ENCODE results near the gene CNN2.

CNN2 gene

DNA sequence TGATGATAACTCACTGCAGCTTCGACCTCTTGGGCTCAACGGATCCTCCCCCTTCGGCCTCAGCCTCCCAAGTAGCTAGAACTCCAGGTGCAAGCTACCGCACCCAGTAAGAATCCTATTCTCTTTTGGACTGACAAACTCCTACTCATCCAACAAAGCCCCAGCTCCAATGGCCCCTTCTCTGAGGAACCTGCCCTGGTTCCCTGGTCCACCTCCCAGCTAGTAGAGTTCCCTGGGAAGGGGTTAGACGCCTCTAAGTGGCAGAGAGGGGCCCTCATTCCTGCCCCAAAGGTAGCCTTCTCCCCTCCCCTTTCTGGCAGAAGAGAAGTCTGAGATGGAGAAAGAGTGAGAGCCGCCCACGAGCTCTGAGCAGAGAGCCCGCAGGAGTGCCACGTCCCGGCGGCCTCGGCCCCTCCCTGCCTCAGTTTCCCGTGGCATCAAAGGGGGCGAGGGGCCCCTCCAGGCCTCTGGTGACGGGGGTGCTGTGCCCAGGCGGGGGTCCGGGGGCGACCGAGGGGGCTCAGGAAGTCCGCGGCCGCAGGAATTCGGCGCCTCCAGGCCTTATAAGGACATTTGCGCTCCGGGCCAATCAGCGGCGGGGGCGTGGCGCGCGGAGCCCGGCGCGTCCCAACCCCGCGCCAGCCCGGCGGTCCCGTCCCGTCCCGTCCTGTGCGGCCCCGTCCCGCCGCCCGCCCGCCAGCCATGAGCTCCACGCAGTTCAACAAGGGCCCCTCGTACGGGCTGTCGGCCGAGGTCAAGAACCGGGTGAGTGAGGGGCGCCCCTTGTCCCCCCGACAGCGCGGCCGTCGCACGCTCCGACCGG, at the start of gene CNN2:
CNN2 (plus strand) TSS at position 649 of the 823 bp plus-strand sequence; CDS start at position 703, 54 bp downstream.
- peak in 1 of 2 experiments; percentile 21 for DNase-seq

GRCh38 chr19:977058-977464, 49.3 kb upstream of the CNN2 start:
- no peak for DNase-seq

- DNase-seq = no peak
Observed at GRCh38 chr19:979318-979741, 47.1 kb upstream of the CNN2 start.

GRCh38 chr19:980133-980998, 46.0 kb upstream of the CNN2 start:
- DNase-seq = no peak

DNA sequence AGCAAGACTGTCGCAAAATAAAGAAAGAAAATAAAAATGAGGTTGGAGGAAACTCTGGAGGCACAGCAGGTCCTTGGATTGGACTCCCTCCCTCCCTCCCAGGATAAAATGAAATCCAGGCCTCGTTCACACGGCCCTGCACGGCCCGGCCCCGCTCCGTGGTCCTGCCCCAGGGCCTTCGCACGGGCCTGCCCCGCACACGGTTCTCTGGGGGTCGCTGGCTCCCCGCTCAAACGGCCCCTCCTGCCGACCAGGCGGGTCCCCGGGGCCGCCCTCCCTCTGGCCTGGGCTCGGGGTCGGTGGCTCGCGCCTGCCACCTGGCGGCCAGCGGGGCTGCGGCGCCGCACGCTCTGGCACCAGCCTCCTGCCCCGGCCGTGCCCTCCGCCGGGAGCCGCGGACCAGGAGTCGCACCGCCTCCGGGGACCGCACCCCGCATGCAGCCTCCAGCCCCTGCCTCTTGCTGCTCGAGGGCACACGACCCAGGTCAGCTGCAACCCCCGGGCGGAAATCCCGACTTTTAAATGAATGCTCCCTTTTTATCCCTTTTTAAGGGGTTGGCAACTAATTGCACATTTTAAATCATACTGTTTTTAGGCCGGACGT, 43.7 kb upstream of the CNN2 start:
- peak; percentile 45 to 46 for DNase-seq

DNA sequence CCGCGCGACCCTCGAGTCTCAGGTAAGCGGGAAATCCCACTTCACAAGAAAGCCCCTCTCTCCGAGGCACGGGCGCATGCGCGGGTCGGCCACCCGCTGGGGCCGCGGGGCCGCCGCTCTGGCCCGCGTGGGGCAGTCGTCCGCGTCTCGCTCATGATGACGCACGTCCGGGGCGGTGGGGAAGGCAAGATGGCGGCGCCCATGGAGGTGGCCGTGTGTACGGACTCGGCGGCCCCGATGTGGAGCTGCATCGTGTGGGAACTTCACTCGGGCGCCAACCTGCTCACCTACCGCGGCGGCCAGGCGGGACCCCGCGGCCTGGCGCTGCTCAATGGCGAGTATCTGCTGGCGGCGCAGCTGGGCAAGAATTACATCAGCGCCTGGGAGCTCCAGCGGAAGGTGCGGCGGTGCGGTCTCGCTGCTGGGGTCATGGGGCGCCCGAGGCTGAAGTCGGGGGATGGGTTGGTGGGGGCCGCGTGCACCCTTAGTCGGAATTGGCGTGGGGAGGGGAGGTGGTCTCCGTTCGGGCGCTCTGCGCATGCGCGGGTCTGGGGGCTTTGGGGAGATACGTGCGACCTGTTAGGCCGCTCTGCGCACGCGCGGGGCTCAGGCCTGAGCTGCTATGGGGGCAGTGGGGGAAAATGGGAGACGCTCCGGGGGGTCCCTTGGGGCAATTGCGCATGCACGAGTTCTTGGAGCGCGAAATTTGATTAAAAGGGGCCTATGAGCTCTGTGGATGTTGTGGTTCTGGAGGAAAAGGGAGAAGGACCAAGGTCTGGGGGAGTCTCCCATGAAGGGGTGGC, 42.0 kb upstream of the CNN2 start, which contains the start of gene WDR18:
WDR18 (plus strand) TSS at position 181 of the 803 bp plus-strand sequence; CDS start at position 190, 9 bp downstream.
- peak; percentile 88 to 89 for DNase-seq

- DNase-seq = no peak
Observed at GRCh38 chr19:986083-986482, 40.3 kb upstream of the CNN2 start.

- DNase-seq = no peak
Observed at GRCh38 chr19:988081-988480, 38.3 kb upstream of the CNN2 start.

- DNase-seq = no peak
Observed at GRCh38 chr19:988510-988909, 37.9 kb upstream of the CNN2 start.

- no peak for DNase-seq
Observed at GRCh38 chr19:989381-990081, 36.9 kb upstream of the CNN2 start.

- DNase-seq = no peak
Observed at GRCh38 chr19:990119-990571, 36.3 kb upstream of the CNN2 start.

GRCh38 chr19:990746-991145, 35.7 kb upstream of the CNN2 start:
- DNase-seq = no peak

GRCh38 chr19:991174-991931, 35.1 kb upstream of the CNN2 start:
- DNase-seq = no peak

DNA sequence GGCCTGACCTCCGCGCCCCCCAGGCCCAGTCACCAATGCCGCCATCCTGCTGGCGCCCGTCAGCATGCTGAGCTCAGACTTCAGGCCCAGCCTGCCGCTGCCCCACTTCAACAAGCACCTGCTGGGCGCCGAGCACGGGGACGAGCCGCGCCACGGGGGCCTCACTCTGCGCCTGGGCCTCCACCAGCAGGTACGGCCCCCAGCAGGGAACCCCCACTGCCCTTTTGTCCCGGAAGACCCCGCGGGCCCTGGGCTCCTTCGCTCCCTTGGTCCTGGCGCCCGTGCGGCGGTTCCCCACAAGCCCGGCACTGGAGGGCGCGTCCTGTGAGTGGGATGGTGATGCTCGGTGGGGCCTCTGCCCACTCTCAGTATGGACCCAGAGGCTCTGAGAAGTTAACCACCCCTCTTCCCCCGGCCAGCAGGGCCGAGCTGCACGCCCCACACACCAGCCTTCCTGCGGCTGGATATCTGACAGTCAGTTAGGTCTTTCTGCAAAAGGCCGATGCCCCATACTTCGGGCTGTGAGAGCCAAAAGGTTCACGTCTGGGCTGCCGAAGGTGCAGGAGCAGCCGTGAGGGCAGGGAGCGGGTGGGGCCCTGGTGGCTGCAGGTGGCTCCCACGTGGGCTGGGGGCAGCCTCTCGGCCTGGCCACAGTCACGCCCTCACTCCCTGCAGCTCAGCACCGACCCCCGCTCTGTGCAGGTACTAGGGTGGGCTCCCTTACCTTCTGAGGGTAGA, 34.3 kb upstream of the CNN2 start:
- no peak for DNase-seq

DNA sequence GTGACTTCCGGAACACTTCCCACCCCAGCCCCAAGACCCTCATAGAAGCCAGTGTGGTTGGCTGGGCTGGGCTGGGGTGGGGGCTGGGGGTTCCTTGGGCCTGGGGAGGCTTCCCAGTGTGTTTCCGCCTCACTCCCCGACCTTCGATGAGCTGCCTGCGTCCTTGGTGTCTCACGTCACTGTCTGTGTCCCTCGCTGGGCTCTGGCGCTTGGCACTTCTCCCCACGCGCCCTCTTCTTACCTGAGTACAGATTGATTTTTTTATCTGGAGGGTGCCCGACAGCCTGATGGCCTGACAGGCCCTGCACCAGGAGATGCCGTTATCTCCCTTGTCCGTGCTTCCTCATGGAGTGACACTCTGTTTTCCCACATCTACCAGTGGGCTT, 33.7 kb upstream of the CNN2 start:
- DNase-seq = no peak

DNA sequence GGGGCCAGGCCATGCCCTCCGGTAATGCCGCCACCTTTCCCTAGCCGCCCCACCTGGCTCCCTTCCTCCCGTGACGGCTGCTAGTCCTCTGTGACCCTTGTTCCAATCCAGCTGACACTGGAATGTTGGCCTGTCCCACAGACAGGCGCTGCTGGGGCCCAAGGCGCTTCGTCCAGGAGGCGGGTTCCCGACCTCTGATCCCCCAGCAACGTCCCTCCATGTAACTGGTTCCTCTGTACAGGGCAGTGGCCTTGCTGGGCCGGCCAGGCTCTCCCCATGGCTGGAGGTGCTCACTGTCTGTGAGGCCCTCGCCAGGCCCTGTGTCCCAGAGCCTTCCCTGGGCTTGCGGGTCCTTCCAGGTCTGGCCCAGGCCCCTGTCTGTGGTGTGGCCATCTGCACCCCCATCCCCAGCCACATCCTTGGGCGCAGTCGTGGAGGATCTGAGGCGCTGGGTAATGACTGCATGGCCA, 33.0 kb upstream of the CNN2 start:
- no peak for DNase-seq

DNA sequence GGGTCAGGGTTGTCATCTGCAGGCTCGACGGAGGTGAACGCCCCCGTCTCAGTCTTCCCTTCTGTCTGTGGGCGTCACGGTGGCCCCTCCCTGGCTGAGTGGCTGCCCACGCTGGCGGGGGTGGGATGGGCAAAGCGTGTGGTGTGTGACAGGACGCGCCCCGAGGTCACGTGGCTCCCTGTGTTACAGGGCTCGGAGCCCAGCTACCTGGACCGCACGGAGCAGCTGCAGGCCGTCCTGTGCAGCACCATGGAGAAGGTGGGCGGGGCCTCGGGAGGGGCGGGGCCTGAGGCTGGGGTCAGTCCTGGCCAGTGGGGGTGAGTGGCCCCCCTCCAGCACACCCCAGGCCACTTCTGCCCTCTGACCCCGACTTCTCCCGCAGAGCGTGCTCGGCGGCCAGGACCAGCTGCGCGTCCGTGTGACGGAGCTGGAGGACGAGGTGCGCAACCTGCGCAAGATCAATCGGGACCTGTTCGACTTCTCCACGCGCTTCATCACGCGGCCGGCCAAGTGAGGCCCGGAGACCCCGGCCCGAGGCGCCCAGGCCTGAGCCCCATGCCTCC, 32.5 kb upstream of the CNN2 start:
- DNase-seq = no peak

DNA sequence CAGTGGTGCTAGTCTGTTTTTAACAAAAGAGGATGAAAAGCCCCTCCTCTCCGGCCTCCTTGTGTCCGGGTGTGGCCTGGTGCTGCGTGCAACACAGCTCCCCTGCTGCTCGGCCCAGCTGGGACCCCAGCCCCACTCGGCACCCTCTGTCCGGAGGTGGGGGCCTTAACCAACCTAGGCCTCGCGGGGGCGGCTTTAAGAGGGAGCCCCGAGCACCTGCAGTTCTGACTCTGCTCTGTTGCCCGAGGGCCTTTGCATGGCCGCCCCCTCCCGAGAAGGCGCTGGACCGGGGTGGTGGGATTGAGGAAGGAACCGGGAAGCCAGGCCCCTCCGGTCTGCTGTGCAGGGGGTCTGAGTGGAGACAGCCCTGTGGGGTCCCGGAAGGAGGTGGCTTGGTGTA, 31.9 kb upstream of the CNN2 start:
- no peak for DNase-seq

DNA sequence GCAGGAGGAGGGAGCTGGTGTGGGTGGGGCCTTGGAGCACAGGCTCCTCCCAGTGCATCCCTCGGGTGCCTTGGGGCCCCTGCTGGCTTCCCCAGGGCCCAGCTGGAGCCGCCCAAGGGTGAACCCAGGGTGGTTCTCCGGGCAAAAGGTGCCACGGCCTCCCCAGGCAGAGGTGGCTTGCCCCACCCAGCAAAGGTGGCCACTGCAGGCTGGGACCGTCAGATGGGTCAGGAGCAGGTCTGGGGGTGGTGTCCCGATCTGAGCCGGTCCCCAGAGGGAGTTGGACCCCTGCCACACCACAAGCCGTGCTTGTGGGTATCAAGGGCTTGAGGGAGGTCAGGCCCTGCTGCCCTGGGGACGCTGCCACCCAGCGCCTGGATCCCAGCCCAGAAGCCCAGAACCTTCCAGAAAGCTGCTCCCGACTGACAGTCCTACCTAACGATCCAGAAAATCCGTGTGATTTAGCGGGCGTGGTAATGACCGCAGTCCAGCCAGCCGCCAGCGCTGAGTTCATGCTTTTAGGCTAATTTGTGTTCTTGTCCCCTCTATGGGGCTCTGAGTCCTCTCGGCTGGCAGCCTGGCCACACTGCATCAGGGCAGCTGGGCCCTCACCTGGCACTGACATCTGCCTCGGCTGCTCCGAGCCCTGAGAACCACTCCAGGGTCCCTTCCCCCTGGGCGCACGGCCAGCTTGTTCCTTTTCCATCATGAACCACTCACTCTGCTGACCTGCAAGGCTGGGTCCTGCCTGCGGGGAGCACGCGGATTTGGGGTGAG, 31.2 kb upstream of the CNN2 start:
- DNase-seq = peak in 1 of 2 experiments; percentile 15

Measured in NCI-H2081 (cell line).